GM04504 (cell line): Measurements from ENCODE around the gene CCDC15.

Source experiments
- DNase-seq: peaks from one replicate; pipeline ENCODE4 v3.0.0-alpha.2; 2012; ENCODE audit warnings: low read depth

The CCDC15 gene

GRCh38 chr11:124953753-124954589 lies at the start of gene CCDC15:
Gene CCDC15 (plus strand): TSS chr11:124954202. CDS start chr11:124954733, 531 bp downstream.
- DNase-seq, result peak; percentile 92

- no peak for DNase-seq
Measured at GRCh38 chr11:124915541-124916369, 38.2 kb upstream of the CCDC15 start.

GRCh38 chr11:124916370-124916710 lies 37.7 kb upstream of the CCDC15 start:
- DNase-seq, result no peak

GRCh38 chr11:124917115-124917637 lies 36.8 kb upstream of the CCDC15 start:
- no peak for DNase-seq

GRCh38 chr11:124918950-124919349 lies 35.1 kb upstream of the CCDC15 start, which contains the start of gene HEPN1:
Gene HEPN1 (plus strand): TSS chr11:124919250.
- DNase-seq, result no peak

- no peak for DNase-seq
Measured at GRCh38 chr11:124919898-124920297, 34.1 kb upstream of the CCDC15 start.

- DNase-seq, result no peak
Measured at GRCh38 chr11:124920356-124920755, 33.6 kb upstream of the CCDC15 start.

GRCh38 chr11:124920870-124921609 lies 33.0 kb upstream of the CCDC15 start:
- DNase-seq, result no peak

- DNase-seq, result no peak
Measured at GRCh38 chr11:124922831-124923230, 31.2 kb upstream of the CCDC15 start.

- no peak for DNase-seq
Measured at GRCh38 chr11:124923296-124923695, 30.7 kb upstream of the CCDC15 start.

GRCh38 chr11:124928942-124929665 lies 24.9 kb upstream of the CCDC15 start:
- no peak for DNase-seq

GRCh38 chr11:124930799-124931198 lies 23.2 kb upstream of the CCDC15 start:
- no peak for DNase-seq

GRCh38 chr11:124934862-124935547 lies 19.0 kb upstream of the CCDC15 start:
- peak; percentile 52 for DNase-seq

GRCh38 chr11:124935548-124936514 lies 18.2 kb upstream of the CCDC15 start, which contains the start of gene HEPACAM:
Gene HEPACAM (minus strand): TSS chr11:124936047. CDS start chr11:124936006, 41 bp downstream.
- DNase-seq, result no peak

GRCh38 chr11:124937336-124937935 lies 16.6 kb upstream of the CCDC15 start:
- DNase-seq, result no peak

- no peak for DNase-seq
Measured at GRCh38 chr11:124938206-124938765, 15.7 kb upstream of the CCDC15 start.

- no peak for DNase-seq
Measured at GRCh38 chr11:124938970-124939369, 15.0 kb upstream of the CCDC15 start.

GRCh38 chr11:124941703-124942102 lies 12.3 kb upstream of the CCDC15 start:
- DNase-seq, result no peak
